ENCODE measurements around the gene PDE1A. TPM values are rescaled to one million over a fixed set of nuclear protein-coding genes. Genes with fewer than 3 reads are reported as not detected.

Gene PDE1A
- polyA plus RNA-seq, 1 experiment: 4.3 TPM

DNA sequence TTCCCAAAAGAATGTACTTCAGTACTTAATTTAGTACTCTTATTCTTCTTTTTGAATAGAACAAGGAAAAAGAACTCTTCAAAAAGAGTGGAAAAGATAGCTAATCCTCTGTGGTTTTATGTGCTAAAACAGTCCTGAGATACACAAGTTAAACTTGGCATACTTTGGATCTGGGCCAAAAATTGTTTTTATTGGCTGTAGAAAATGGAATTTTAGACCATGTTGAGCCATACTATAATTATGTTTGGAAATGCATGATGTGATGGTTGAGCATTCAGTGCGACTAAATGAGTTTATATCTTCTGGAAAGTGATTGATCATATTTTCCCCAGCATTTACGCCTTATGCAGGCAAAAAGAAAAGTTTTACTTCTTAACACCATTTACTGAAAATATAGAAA, 18.0 kb upstream of the PDE1A start:
- Histone ChIP-seq H3K9me3 (ENCODE audit: control insufficient read depth, insufficient read depth, low read length) (no peaks in the 10 kb centered on the region), H3K4me3 (ENCODE audit: low read depth, low read length) (no peak overlapping the region), H3K27ac (ENCODE audit: low read depth, low read length) (no peak overlapping the region), H3K27me3 (ENCODE audit: control insufficient read depth, insufficient read depth, low read length) (no peaks in the 10 kb centered on the region)
- no peak for DNase-seq (ENCODE audit: low read depth, low spot score)
- no peak for TF ChIP-seq CTCF (IDR thresholded peaks at IDR 0.05; ENCODE audit: low read depth, low read length)
- ChIA-PET CTCF (interaction anchor here (1.7 kb wide), 1 partner anchor 222 kb away, joined by 4 read pairs; no protein-coding TSS in a partner anchor), POLR2A (interaction anchor here (1.2 kb wide), 1 partner anchor 19 kb away, joined by 3 read pairs; no protein-coding TSS in a partner anchor)

DNA sequence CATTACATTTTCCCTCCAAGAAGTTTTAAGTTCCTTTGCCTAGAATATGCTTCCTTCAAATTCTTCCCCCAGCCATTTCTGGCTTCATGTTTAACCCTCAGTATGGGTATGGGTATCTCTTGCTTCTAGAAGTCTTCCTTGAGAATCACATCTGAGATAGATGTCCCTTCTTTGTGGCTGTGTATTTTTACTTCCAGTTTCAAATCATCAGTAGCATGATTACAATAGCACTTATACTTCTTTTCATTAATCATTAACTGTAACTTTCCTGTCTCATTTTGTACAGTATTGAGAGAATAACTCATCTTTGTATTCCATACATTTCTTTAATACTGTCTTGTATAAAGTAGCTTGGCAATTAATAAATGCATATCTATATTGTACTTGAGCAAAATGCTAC, 17.3 kb upstream of the PDE1A start:
- no peak for DNase-seq (ENCODE audit: low read depth, low spot score)
- H3K4me3 ChIP-seq (ENCODE audit: low read depth, low read length): no peak overlapping the region
- ChIA-PET POLR2A (no interaction called here), CTCF (no interaction called here)
- no peaks in the 10 kb centered on the region for H3K27me3 ChIP-seq (ENCODE audit: control insufficient read depth, insufficient read depth, low read length)
- no peaks in the 10 kb centered on the region for H3K9me3 ChIP-seq (ENCODE audit: control insufficient read depth, insufficient read depth, low read length)
- no peak for TF ChIP-seq CTCF (IDR thresholded peaks at IDR 0.05; ENCODE audit: low read depth, low read length)
- H3K27ac ChIP-seq (ENCODE audit: low read depth, low read length): no peak overlapping the region

DNA sequence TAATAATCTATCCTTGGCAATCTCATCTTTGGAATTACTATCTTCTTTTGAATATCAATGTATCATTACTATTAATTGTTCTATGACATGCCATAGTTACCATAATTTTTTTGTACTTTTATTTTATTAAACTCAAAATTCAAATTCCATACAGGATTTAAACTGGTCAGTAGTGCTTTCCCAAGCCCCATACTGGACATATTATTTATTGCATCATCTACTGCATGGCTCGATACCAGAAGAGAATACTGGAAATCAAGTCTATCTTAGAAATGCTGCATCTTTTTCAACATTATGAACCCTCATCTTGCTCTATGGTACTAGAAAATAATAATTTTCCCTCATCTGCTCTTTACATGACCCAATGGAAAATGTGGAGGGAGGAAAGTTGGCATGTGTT, 9.4 kb upstream of the PDE1A start:
- POLR2A ChIA-PET: no interaction called here
- CTCF ChIA-PET: no interaction called here
- Histone ChIP-seq H3K9me3 (ENCODE audit: control insufficient read depth, insufficient read depth, low read length) (no peaks in the 10 kb centered on the region), H3K27ac (ENCODE audit: low read depth, low read length) (no peak overlapping the region), H3K27me3 (ENCODE audit: control insufficient read depth, insufficient read depth, low read length) (no peaks in the 10 kb centered on the region), H3K4me3 (ENCODE audit: low read depth, low read length) (no peak overlapping the region)
- no peak for DNase-seq (ENCODE audit: low read depth, low spot score)
- no peak for TF ChIP-seq CTCF (IDR thresholded peaks at IDR 0.05; ENCODE audit: low read depth, low read length)

GRCh38 chr2:182435754-182436153, 8.9 kb upstream of the PDE1A start:
- TF ChIP-seq CTCF (IDR thresholded peaks at IDR 0.05; ENCODE audit: low read depth, low read length): no peak
- CTCF ChIA-PET: no interaction called here
- Histone ChIP-seq H3K27me3 (ENCODE audit: control insufficient read depth, insufficient read depth, low read length) (no peaks in the 10 kb centered on the region), H3K9me3 (ENCODE audit: control insufficient read depth, insufficient read depth, low read length) (no peaks in the 10 kb centered on the region), H3K4me3 (ENCODE audit: low read depth, low read length) (no peak overlapping the region), H3K27ac (ENCODE audit: low read depth, low read length) (no peak overlapping the region)
- no peak for DNase-seq (ENCODE audit: low read depth, low spot score)
- POLR2A ChIA-PET: no interaction called here

GRCh38 chr2:182432051-182432450, 5.2 kb upstream of the PDE1A start:
- Histone ChIP-seq H3K27ac (ENCODE audit: low read depth, low read length) (no peak overlapping the region), H3K9me3 (ENCODE audit: control insufficient read depth, insufficient read depth, low read length) (no peaks in the 10 kb centered on the region), H3K4me3 (ENCODE audit: low read depth, low read length) (no peak overlapping the region), H3K27me3 (ENCODE audit: control insufficient read depth, insufficient read depth, low read length) (no peaks in the 10 kb centered on the region)
- TF ChIP-seq CTCF (IDR thresholded peaks at IDR 0.05; ENCODE audit: low read depth, low read length): no peak
- CTCF ChIA-PET: no interaction called here
- POLR2A ChIA-PET: no interaction called here
- no peak for DNase-seq (ENCODE audit: low read depth, low spot score)

Data from AG04450 (cell line).